ENCODE data around the gene STK26. TPM values are rescaled to one million over a fixed set of nuclear protein-coding genes. Genes with fewer than 3 reads are reported as not detected.

Gene STK26
- total RNA-seq, 5 donors from 2014 or later (not counting 1 experiment from before 2014, with no cell fraction given) = 28.5 to 38.1 (median 34.4) TPM

GRCh38 chrX:132077414-132077813, 54.3 kb downstream of the STK26 start:
- H3K36me3 Mint-ChIP-seq = peaks cover 6% of the 10 kb centered on the region
- H3K9me3 Mint-ChIP-seq = no peaks in the 10 kb centered on the region
- Histone ChIP-seq H3K27ac (ENCODE audit: low read length) (no peak overlapping the region), H3K4me3 (ENCODE audit: control insufficient read depth in 1 of 2, extremely low read depth in 1 of 2, low read length in 1 of 2) (no peak overlapping the region), H3K9me3 (no peaks in the 10 kb centered on the region), H3K4me1 (ENCODE audit: control insufficient read depth in 1 of 2, extremely low read depth in 1 of 2, insufficient read depth in 2 of 2, low read length in 2 of 2) (no peaks in the 10 kb centered on the region), H3K36me3 (ENCODE audit: control insufficient read depth in 2 of 2, extremely low read depth in 1 of 2, insufficient read depth in 1 of 2, low read length in 1 of 2) (peaks cover 0 to 10% of the 10 kb centered on the region in 2 donors), H3K27me3 (replicated peaks in 1 of 2; ENCODE audit: control insufficient read depth in 2 of 2, extremely low read depth in 1 of 2, insufficient read depth in 2 of 2, low read length in 1 of 2) (no peaks in the 10 kb centered on the region)
- CTCF ChIA-PET = no interaction called here
- POLR2A ChIA-PET = interaction anchor here in 1 of 2 donors (0.5 kb wide), 1 partner anchor 53 kb away, joined by 4 read pairs; no protein-coding TSS in a partner anchor
- H3K27ac Mint-ChIP-seq = no peak overlapping the region
- ATAC-seq (replicated peaks in 1 of 4) (no peak), DNase-seq (no peak)
- WGBS (ENCODE audit: insufficient coverage) = no CpG with 5 or more reads among the region's 1 CpG
- H3K4me3 Mint-ChIP-seq = no peak overlapping the region
- H3K27me3 Mint-ChIP-seq = peaks cover 0 to 17% of the 10 kb centered on the region in 2 donors
- H3K4me1 Mint-ChIP-seq = no peaks in the 10 kb centered on the region

GRCh38 chrX:132077912-132078311, 54.8 kb downstream of the STK26 start:
- Mint-ChIP-seq H3K4me1 (no peaks in the 10 kb centered on the region), H3K36me3 (peaks cover 6% of the 10 kb centered on the region), H3K9me3 (no peaks in the 10 kb centered on the region), H3K27me3 (peaks cover 0 to 15% of the 10 kb centered on the region in 2 donors), H3K4me3 (no peak overlapping the region), H3K27ac (no peak overlapping the region)
- Histone ChIP-seq H3K27me3 (replicated peaks in 1 of 2; ENCODE audit: control insufficient read depth in 2 of 2, extremely low read depth in 1 of 2, insufficient read depth in 2 of 2, low read length in 1 of 2) (no peaks in the 10 kb centered on the region), H3K9me3 (no peaks in the 10 kb centered on the region), H3K36me3 (ENCODE audit: control insufficient read depth in 2 of 2, extremely low read depth in 1 of 2, insufficient read depth in 1 of 2, low read length in 1 of 2) (peaks cover 0 to 6% of the 10 kb centered on the region in 2 donors), H3K4me3 (ENCODE audit: control insufficient read depth in 1 of 2, extremely low read depth in 1 of 2, low read length in 1 of 2) (no peak overlapping the region), H3K4me1 (ENCODE audit: control insufficient read depth in 1 of 2, extremely low read depth in 1 of 2, insufficient read depth in 2 of 2, low read length in 2 of 2) (no peaks in the 10 kb centered on the region), H3K27ac (ENCODE audit: low read length) (no peak overlapping the region)
- DNase-seq (no peak), ATAC-seq (replicated peaks in 1 of 4) (no peak)
- POLR2A ChIA-PET = no interaction called here
- CTCF ChIA-PET = no interaction called here
- no CpG with 5 or more reads among the region's 3 CpGs for WGBS (ENCODE audit: insufficient coverage)

- H3K4me3 ChIP-seq (ENCODE audit: control insufficient read depth in 1 of 2, extremely low read depth in 1 of 2, low read length in 1 of 2) = no peak overlapping the region
- no peaks in the 10 kb centered on the region for H3K9me3 ChIP-seq
- H3K27ac Mint-ChIP-seq = no peak overlapping the region
- no peak overlapping the region for H3K4me3 Mint-ChIP-seq
- no peaks in the 10 kb centered on the region for H3K27me3 ChIP-seq (replicated peaks in 1 of 2; ENCODE audit: control insufficient read depth in 2 of 2, extremely low read depth in 1 of 2, insufficient read depth in 2 of 2, low read length in 1 of 2)
- no peak overlapping the region for H3K27ac ChIP-seq (ENCODE audit: low read length)
- H3K27me3 Mint-ChIP-seq = peaks cover 2 to 39% of the 10 kb centered on the region in 2 donors
- H3K36me3 ChIP-seq (ENCODE audit: control insufficient read depth in 2 of 2, extremely low read depth in 1 of 2, insufficient read depth in 1 of 2, low read length in 1 of 2) = no peaks in the 10 kb centered on the region
- CTCF ChIA-PET = no interaction called here
- H3K4me1 Mint-ChIP-seq = peaks cover 0 to 4% (median 2%) of the 10 kb centered on the region in 3 donors
- POLR2A ChIA-PET = interaction anchor here in 1 of 2 donors (0.6 kb wide), 1 partner anchor 61 kb away, joined by 3 read pairs; no protein-coding TSS in a partner anchor
- no peaks in the 10 kb centered on the region for H3K4me1 ChIP-seq (ENCODE audit: control insufficient read depth in 1 of 2, extremely low read depth in 1 of 2, insufficient read depth in 2 of 2, low read length in 2 of 2)
- DNase-seq (no peak), ATAC-seq (replicated peaks in 1 of 4) (no peak)
- H3K36me3 Mint-ChIP-seq = no peaks in the 10 kb centered on the region
- WGBS (ENCODE audit: insufficient coverage) = no CpG with 5 or more reads among the region's 3 CpGs
- H3K9me3 Mint-ChIP-seq = no peaks in the 10 kb centered on the region
These were observed 62.7 kb downstream of the STK26 start for GRCh38 chrX:132085786-132086185.

GRCh38 chrX:132086672-132087071, 63.6 kb downstream of the STK26 start:
- H3K27ac ChIP-seq (ENCODE audit: low read length) = no peak overlapping the region
- no peaks in the 10 kb centered on the region for H3K27me3 ChIP-seq (replicated peaks in 1 of 2; ENCODE audit: control insufficient read depth in 2 of 2, extremely low read depth in 1 of 2, insufficient read depth in 2 of 2, low read length in 1 of 2)

DNA sequence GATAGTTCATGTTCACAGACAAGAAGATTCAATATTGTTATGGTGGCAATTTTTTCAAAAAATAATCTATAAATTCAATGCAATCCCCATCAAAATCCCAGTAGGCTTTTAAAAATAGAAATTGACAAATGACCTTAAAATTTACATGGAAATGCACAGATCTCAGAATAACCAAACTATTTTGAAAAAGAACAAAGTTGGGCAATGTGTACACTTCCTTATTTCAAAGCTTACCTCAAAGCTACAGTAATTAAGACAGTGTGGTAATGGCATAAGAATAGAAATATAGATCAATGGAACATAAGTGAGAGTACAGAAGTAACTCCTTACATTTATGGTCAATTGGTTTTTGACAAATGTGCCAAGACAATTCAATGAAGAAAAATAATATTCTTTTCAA, 65.8 kb downstream of the STK26 start:
- ATAC-seq (replicated peaks in 1 of 4) = no peak
- DNase-seq = no peak
- H3K4me3 ChIP-seq (ENCODE audit: control insufficient read depth in 1 of 2, extremely low read depth in 1 of 2, low read length in 1 of 2) = no peak overlapping the region
- Mint-ChIP-seq H3K36me3 (no peaks in the 10 kb centered on the region), H3K9me3 (no peaks in the 10 kb centered on the region), H3K4me1 (peaks cover 0 to 9% (median 2%) of the 10 kb centered on the region in 3 donors), H3K27me3 (peaks cover 4 to 50% of the 10 kb centered on the region in 2 donors), H3K27ac (no peak overlapping the region), H3K4me3 (no peak overlapping the region)
- POLR2A ChIA-PET = no interaction called here
- no peaks in the 10 kb centered on the region for H3K4me1 ChIP-seq (ENCODE audit: control insufficient read depth in 1 of 2, extremely low read depth in 1 of 2, insufficient read depth in 2 of 2, low read length in 2 of 2)
- CTCF ChIA-PET = no interaction called here
- no peak overlapping the region for H3K27ac ChIP-seq (ENCODE audit: low read length)
- no peaks in the 10 kb centered on the region for H3K36me3 ChIP-seq (ENCODE audit: control insufficient read depth in 2 of 2, extremely low read depth in 1 of 2, insufficient read depth in 1 of 2, low read length in 1 of 2)
- no peaks in the 10 kb centered on the region for H3K27me3 ChIP-seq (replicated peaks in 1 of 2; ENCODE audit: control insufficient read depth in 2 of 2, extremely low read depth in 1 of 2, insufficient read depth in 2 of 2, low read length in 1 of 2)
- no peaks in the 10 kb centered on the region for H3K9me3 ChIP-seq

More at GRCh38 chrX:132086672-132087071, 63.6 kb downstream of the STK26 start:
- no peak overlapping the region for H3K4me3 ChIP-seq (ENCODE audit: control insufficient read depth in 1 of 2, extremely low read depth in 1 of 2, low read length in 1 of 2)
- no CpG with 5 or more reads among the region's 2 CpGs for WGBS (ENCODE audit: insufficient coverage)
- peaks cover 4 to 42% of the 10 kb centered on the region in 2 donors for H3K27me3 Mint-ChIP-seq
- H3K9me3 Mint-ChIP-seq = no peaks in the 10 kb centered on the region
- H3K36me3 Mint-ChIP-seq = no peaks in the 10 kb centered on the region
- DNase-seq (no peak), ATAC-seq (replicated peaks in 1 of 4) (no peak)
- no peaks in the 10 kb centered on the region for H3K36me3 ChIP-seq (ENCODE audit: control insufficient read depth in 2 of 2, extremely low read depth in 1 of 2, insufficient read depth in 1 of 2, low read length in 1 of 2)
- no peak overlapping the region for H3K4me3 Mint-ChIP-seq
- H3K9me3 ChIP-seq = no peaks in the 10 kb centered on the region
- H3K4me1 ChIP-seq (ENCODE audit: control insufficient read depth in 1 of 2, extremely low read depth in 1 of 2, insufficient read depth in 2 of 2, low read length in 2 of 2) = no peaks in the 10 kb centered on the region
- CTCF ChIA-PET = interaction anchor here in 1 of 2 donors (0.7 kb wide), 1 partner anchor 215 kb away, joined by 3 read pairs; no protein-coding TSS in a partner anchor
- no peak overlapping the region for H3K27ac Mint-ChIP-seq
- H3K4me1 Mint-ChIP-seq = peaks cover 0 to 9% (median 2%) of the 10 kb centered on the region in 3 donors
- POLR2A ChIA-PET = no interaction called here

- Mint-ChIP-seq H3K4me1 (peaks cover 0 to 9% (median 2%) of the 10 kb centered on the region in 3 donors), H3K27me3 (peaks cover 4 to 42% of the 10 kb centered on the region in 2 donors), H3K9me3 (no peaks in the 10 kb centered on the region), H3K36me3 (no peaks in the 10 kb centered on the region), H3K4me3 (no peak overlapping the region), H3K27ac (no peak overlapping the region)
- ChIA-PET CTCF (no interaction called here), POLR2A (no interaction called here)
- no peak overlapping the region for H3K27ac ChIP-seq (ENCODE audit: low read length)
- DNase-seq = no peak
- H3K4me3 ChIP-seq (ENCODE audit: control insufficient read depth in 1 of 2, extremely low read depth in 1 of 2, low read length in 1 of 2) = no peak overlapping the region
- WGBS (ENCODE audit: insufficient coverage) = no CpG with 5 or more reads among the region's 8 CpGs
- H3K36me3 ChIP-seq (ENCODE audit: control insufficient read depth in 2 of 2, extremely low read depth in 1 of 2, insufficient read depth in 1 of 2, low read length in 1 of 2) = no peaks in the 10 kb centered on the region
- no peaks in the 10 kb centered on the region for H3K9me3 ChIP-seq
- no peaks in the 10 kb centered on the region for H3K4me1 ChIP-seq (ENCODE audit: control insufficient read depth in 1 of 2, extremely low read depth in 1 of 2, insufficient read depth in 2 of 2, low read length in 2 of 2)
- H3K27me3 ChIP-seq (replicated peaks in 1 of 2; ENCODE audit: control insufficient read depth in 2 of 2, extremely low read depth in 1 of 2, insufficient read depth in 2 of 2, low read length in 1 of 2) = no peaks in the 10 kb centered on the region
- no peak for ATAC-seq (replicated peaks in 1 of 4)
These were observed 67.5 kb downstream of the STK26 start for GRCh38 chrX:132090403-132091159.
